HepG2 (cell line): Measurements from ENCODE around the gene FASTKD3. TPM values are rescaled to one million over a fixed set of nuclear protein-coding genes. Genes with fewer than 3 reads are reported as not detected.

Source experiments
- ATAC-seq: fragments of 200-7000 bp; cut with Tn5 transposase; 3 replicates; pipeline ENCODE4 v1.9.1; 2020; ENCODE audit warnings: mild to moderate bottlenecking, moderate library complexity
- BruUV-seq: library from RNA; stranded (reverse); fragments of 400-500 nt; replicated peaks from 2 replicates; lab custom pipeline; 2021; lab: Mats Ljungman, UMichigan
- CTCF ChIA-PET: fragments of 300-600 bp; formaldehyde crosslinking; extraction: SDS; loops from one replicate; lab custom pipeline; 2021; ENCODE audit warnings: low total read pairs, inconsistent platforms, low intra/inter-chr PET ratio; lab: Yijun Ruan, JAX
- POLR2A ChIA-PET: fragments of 350-600 bp; sonication (Branson Sonifier 250); formaldehyde crosslinking; loops from one replicate; lab custom pipeline; 2020; ENCODE audit warnings: antibody characterized with exemption, inconsistent platforms; lab: Yijun Ruan, JAX
- DNase-seq: peaks from one replicate; pipeline ENCODE4 v3.0.0-alpha.2; 2015; ENCODE audit warnings: low spot score
- FAIRE-seq: peaks from 3 replicates; lab custom pipeline; 2011; peaks lifted over from hg19 to GRCh38; lab: Jason Lieb, UNC
- H2AFZ ChIP-seq: one replicate; pipeline ENCODE4 v1.6.1; 2011; ENCODE audit warnings: low read length, inconsistent platforms
- H3K27ac ChIP-seq: fragments of 300-600 bp; 3 replicates; pipeline ENCODE4 v1.8.0; 2011; ENCODE audit warnings: mixed run types, mild to moderate bottlenecking, mixed read lengths, low read length, inconsistent platforms; ENCODE audit not compliant: insufficient read depth; ENCODE audit errors: extremely low read length
- H3K27me3 ChIP-seq, 2 experiments: fragments of 200-600 bp in 1 of 2; 2 replicates in 1 of 2; 3 replicates in 1 of 2; pipeline versions ENCODE4 v1.6.0 to v1.8.0; 2011; ENCODE audit warnings: low read length in 2 of 2, mild to moderate bottlenecking in 2 of 2, moderate library complexity in 2 of 2, inconsistent platforms in 1 of 2; ENCODE audit not compliant: insufficient read depth in 2 of 2, control insufficient read depth in 1 of 2
- H3K36me3 ChIP-seq, 2 experiments: fragments of 200-600 bp in 1 of 2; replicated peaks in 1 of 2; 2 replicates in 1 of 2; 3 replicates in 1 of 2; pipeline versions ENCODE4 v1.5.1 to v1.8.0; 2011; ENCODE audit warnings: low read length in 2 of 2, inconsistent platforms in 1 of 2; ENCODE audit not compliant: insufficient read depth in 2 of 2, control insufficient read depth in 1 of 2
- H3K4me1 ChIP-seq: 2 replicates; pipeline ENCODE4 v1.5.1; 2012; ENCODE audit warnings: low read length, inconsistent platforms; ENCODE audit not compliant: insufficient read depth
- H3K4me2 ChIP-seq: 2 replicates; pipeline ENCODE4 v1.6.0; 2011; ENCODE audit warnings: low read depth, low read length, inconsistent platforms
- H3K4me3 ChIP-seq, 3 experiments: fragments of 200-600 bp in 1 of 3; sonication (generic), shearing (Covaris generic) in 1 of 3; replicated peaks in 1 of 3; 2 replicates each; pipeline ENCODE4 v1.5.1; 2011 to 2016; ENCODE audit warnings: low read length in 3 of 3, inconsistent platforms in 2 of 3, low read depth in 2 of 3, mild to moderate bottlenecking in 2 of 3, control low read depth in 1 of 3, mixed read lengths in 1 of 3; ENCODE audit not compliant: insufficient read depth in 1 of 3
- H3K79me2 ChIP-seq: one replicate; pipeline ENCODE4 v1.6.1; 2011; ENCODE audit warnings: low read length, inconsistent platforms; ENCODE audit not compliant: insufficient read depth
- H3K9ac ChIP-seq: 2 replicates; pipeline ENCODE4 v1.6.0; 2011; ENCODE audit warnings: mild to moderate bottlenecking, low read depth, low read length, inconsistent platforms; ENCODE audit not compliant: insufficient read depth
- H3K9me3 ChIP-seq: 2 replicates; pipeline ENCODE4 v1.5.1; 2012; ENCODE audit warnings: mild to moderate bottlenecking, low read length
- H4K20me1 ChIP-seq: 2 replicates; pipeline ENCODE4 v1.6.0; 2011; ENCODE audit warnings: inconsistent platforms, mild to moderate bottlenecking, low read length, moderate library complexity; ENCODE audit not compliant: insufficient read depth
- CHCHD3 ChIP-seq: sonication (generic); formaldehyde crosslinking; IDR thresholded peaks from 2 replicates; pipeline ENCODE4 v1.8.0; 2022; ENCODE audit warnings: mild to moderate bottlenecking, missing genetic modification reagents, moderate library complexity
- DBP ChIP-seq: sonication (generic); formaldehyde crosslinking; IDR thresholded peaks from 2 replicates; pipeline ENCODE4 v1.4.0; 2020; ENCODE audit warnings: missing genetic modification reagents; ENCODE audit errors: not compliant biosample characterization
- HDAC2 ChIP-seq: sonication (generic); formaldehyde crosslinking; IDR thresholded peaks from 2 replicates; pipeline ENCODE4 v1.4.0; 2020; ENCODE audit warnings: missing genetic modification reagents
- NFRKB ChIP-seq: fragments of 450-650 bp; IDR thresholded peaks from 2 replicates; pipeline ENCODE4 v1.6.1; 2017
- SP140L ChIP-seq: sonication (generic); formaldehyde crosslinking; IDR thresholded peaks from 2 replicates; pipeline ENCODE4 v1.4.0; 2020; ENCODE audit warnings: missing genetic modification reagents, borderline replicate concordance
- TIGD3 ChIP-seq: sonication (generic); formaldehyde crosslinking; IDR thresholded peaks from 2 replicates; pipeline ENCODE4 v1.5.1; 2020; ENCODE audit warnings: mild to moderate bottlenecking, missing genetic modification reagents, borderline replicate concordance
- ZBTB37 ChIP-seq: sonication (generic); formaldehyde crosslinking; IDR thresholded peaks from 2 replicates; pipeline ENCODE4 v1.4.0; 2020; ENCODE audit warnings: mild to moderate bottlenecking, missing genetic modification reagents
- ZNF382 ChIP-seq: sonication (generic); formaldehyde crosslinking; IDR thresholded peaks from 2 replicates; pipeline ENCODE4 v1.5.0; 2020; ENCODE audit warnings: missing genetic modification reagents, mild to moderate bottlenecking, borderline replicate concordance
- ZNF546 ChIP-seq: sonication (generic); formaldehyde crosslinking; conservative IDR thresholded peaks from 2 replicates; pipeline ENCODE4 v1.8.1; 2023; ENCODE audit warnings: mild to moderate bottlenecking, missing genetic modification reagents
- ZNF724P ChIP-seq: sonication (generic); formaldehyde crosslinking; IDR thresholded peaks from 2 replicates; pipeline ENCODE4 v1.8.0; 2022; ENCODE audit warnings: missing genetic modification reagents, borderline replicate concordance
- ZSCAN22 ChIP-seq: sonication (generic); formaldehyde crosslinking; IDR thresholded peaks from 2 replicates; pipeline ENCODE4 v1.4.0; 2020; ENCODE audit warnings: mild to moderate bottlenecking, missing genetic modification reagents
- WGBS: methylation state at CpG from one replicate; pipeline ENCODE4 v1.1.6; 2017; ENCODE audit warnings: low lambda C conversion rate; 5-methylcytosine and 5-hydroxymethylcytosine counted together
- in situ Hi-C: cut with HindIII; loops from 2 replicates; pipeline ENCODE4 v1.10.0; 2017; ENCODE audit warnings: low pct_unique_long_range_greater_than_20kb; ENCODE audit not compliant: extremely low pct_ligation_motif_present
- intact Hi-C: fragments of 100-400 bp; cut with micrococcal nuclease; formaldehyde crosslinking; loops from one replicate; pipeline ENCODE4 v1.10.0; 2022; ENCODE audit not compliant: unreplicated experiment
- polyA plus RNA-seq, 8 experiments: library from polyadenylated mRNA; depleted of rRNA in 3 of 8; stranded (reverse) in 7 of 8; unstranded in 1 of 8; fragments of >200 nt; fragmentation: Illumina TruSeq in 4 of 8; extraction: Trizol in 4 of 8; gene quantifications; 2 replicates each; pipeline versions ENCODE4 v1.2.1 to v1.2.3, GENCODE V29; 2011 to 2016; ENCODE audit warnings: low read depth in 4 of 8, missing spikeins in 1 of 8, mixed read lengths in 1 of 8; ENCODE audit not compliant: insufficient read depth in 1 of 8
- total RNA-seq, 5 experiments: library from RNA; depleted of rRNA; stranded (reverse); fragments of >200 nt; fragmentation: Illumina TruSeq; extraction: Trizol; gene quantifications; 2 replicates each; pipeline ENCODE4 v1.2.3, GENCODE V29; 2016; ENCODE audit warnings: low read depth in 1 of 5

FASTKD3 gene
- total and polyA plus RNA-seq, 2 of the 13 experiments (the other 11 are each of a cell fraction or from before 2014, with no cell fraction given): 6.9 to 17.8 TPM

DNA sequence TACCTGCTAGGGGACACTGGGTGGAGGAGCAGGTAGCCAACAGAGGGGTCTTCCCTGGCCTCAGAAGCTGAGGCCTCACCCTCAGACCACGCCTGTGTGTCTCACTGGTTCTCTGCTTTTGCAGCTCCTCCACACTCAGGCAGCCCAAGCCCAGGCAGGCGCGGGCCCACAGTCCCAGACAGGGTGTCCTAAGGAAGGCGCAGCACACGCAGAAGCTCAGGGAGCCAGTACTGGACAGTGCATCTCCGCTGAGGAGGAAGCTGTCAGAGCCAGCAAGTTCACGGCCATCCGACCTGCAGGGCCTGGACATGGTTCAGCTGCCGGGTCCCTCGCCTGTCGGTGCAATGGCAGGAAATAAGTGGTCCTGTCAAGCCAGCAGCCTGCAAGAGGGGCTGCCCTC is 43.2 kb downstream of the FASTKD3 start:
- Histone ChIP-seq H2AFZ (no peak overlapping the region), H3K27ac (no peak overlapping the region), H3K27me3 (peaks cover 3 to 53% of the 10 kb centered on the region in 2 experiments; a peak in 4 of 5 replicates), H3K4me3 (no peak overlapping the region), H3K9me3 (no peaks in the 10 kb centered on the region), H3K4me2 (no peak overlapping the region), H3K79me2 (no peaks in the 10 kb centered on the region), H4K20me1 (no peaks in the 10 kb centered on the region)
- no TSS peak for BruUV-seq
- POLR2A ChIA-PET: no interaction called here
- no peak for DNase-seq
- no CpG with 5 or more reads among the region's 11 CpGs for WGBS
- in situ Hi-C loops (no loop called here), intact Hi-C loops (no loop called here)
- TF ChIP-seq ZNF724P (no peak), ZNF546 (no peak), ZBTB37 (no peak), CHCHD3 (CRISPR knock-in tag) (no peak), HDAC2 (no peak), ZSCAN22 (CRISPR knock-in tag) (no peak), ZNF382 (CRISPR knock-in tag) (no peak), SP140L (CRISPR knock-in tag) (no peak), TIGD3 (CRISPR knock-in tag) (no peak), NFRKB (no peak), DBP (CRISPR knock-in tag) (no peak)
- TF ChIP-seq, all 625 proteins: peak for 0
- Histone ChIP-seq H3K9ac (no peak overlapping the region), H3K4me1 (no peaks in the 10 kb centered on the region), H3K36me3 (no peaks in the 10 kb centered on the region)
- CTCF ChIA-PET: no interaction called here
- ATAC-seq: peak; percentile 30; the same call in 1 of the 3 replicates
- FAIRE-seq: no peak
